ENCODE results near the gene C6orf47.

GRCh38 chr6:31640612-31641011, 20.0 kb downstream of the C6orf47 start:
- TF ChIP-seq POLR2A (IDR thresholded peaks at IDR 0.05; ENCODE audit: low read length), result no peak
- TF ChIP-seq GATA1 (IDR thresholded peaks at IDR 0.05; ENCODE audit: low read depth, low read length), result no peak

Measured in erythroblast (primary cell).